GM18907 (cell line): ENCODE results near the gene NAALADL1.
"Not testable (repeated sequence)": the region's sequence is repeated elsewhere in the genome, so short reads cannot be mapped to it uniquely, and the experiment has no call there.

Source experiments
- ATAC-seq: cut with Tn5 transposase; IDR thresholded peaks from one replicate; pipeline ENCODE4 v1.9.1; 2021; ENCODE audit warnings: mild to moderate bottlenecking, moderate library complexity; ENCODE audit not compliant: unreplicated experiment

Gene NAALADL1

GRCh38 chr11:65016705-65017104 is 41.6 kb downstream of the NAALADL1 start:
- no peak for ATAC-seq

DNA sequence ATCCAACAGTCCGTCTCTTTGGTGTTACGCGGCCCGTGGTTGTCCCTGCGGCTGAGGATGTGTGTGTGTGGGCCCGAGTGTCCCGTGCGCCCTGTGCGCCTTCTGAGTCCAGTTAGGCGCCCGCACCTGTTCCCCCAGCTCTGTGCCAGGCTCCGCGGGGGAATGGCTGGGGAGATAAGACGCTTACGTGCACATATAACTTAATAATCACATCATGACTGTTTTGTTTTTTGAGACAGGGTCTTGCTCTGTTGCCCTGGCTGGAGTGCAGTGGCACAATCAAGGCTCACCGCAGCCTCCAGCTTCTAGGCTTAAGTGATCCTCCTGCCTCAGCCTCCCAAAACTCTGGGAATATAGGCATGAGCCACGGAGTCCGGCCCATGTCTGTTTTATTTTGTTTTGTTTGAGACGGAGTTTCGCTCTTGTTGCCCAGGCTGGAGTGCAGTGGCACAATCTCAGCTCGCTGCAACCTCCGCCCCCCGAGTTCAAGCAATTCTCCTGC is 43.6 kb downstream of the NAALADL1 start:
- ATAC-seq, result peak; percentile 4

DNA sequence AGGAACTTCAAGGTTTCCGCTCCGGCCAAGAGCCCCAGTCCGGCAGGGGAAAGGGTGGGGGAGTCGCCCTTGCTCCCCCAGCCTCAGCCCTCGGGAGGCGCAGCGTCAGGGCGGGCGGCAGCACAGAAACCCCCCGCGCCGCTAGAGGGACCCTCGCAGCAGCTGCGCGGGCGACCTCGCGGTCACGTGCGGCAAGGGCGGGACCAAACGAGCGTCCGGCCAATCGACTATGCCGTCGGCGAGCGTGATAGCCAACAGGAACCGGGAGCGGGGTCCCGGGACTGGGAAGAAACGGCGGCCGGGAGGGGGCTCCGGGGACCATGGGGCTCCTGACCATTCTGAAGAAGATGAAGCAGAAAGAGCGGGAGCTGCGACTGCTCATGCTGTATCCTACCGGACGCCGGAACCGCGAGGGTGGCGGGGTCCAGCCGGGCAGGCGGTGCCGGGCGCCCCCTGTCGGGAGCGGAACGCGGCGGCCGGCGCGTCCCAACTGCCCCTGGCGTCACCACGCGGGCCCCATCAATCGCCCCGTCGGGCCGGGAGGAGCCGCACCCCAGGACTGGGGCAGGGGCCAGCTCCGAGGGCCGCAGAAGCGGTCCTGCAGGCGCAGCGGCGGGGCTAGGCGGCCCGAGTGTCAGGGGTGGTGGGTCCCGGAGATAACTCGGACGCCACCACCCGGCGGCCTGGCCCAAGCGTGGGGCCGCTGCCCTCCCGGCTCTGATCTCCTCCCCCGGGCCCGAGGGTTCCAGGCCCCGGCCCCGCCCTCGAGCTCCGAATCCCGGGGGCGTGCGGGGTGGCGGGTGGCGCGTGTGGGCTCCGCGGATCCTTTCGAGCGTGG is 44.2 kb downstream of the NAALADL1 start, which contains the start of gene ARL2:
Gene ARL2, plus strand, starts transcription at position 273 of the 838 bp plus-strand sequence. Its CDS starts 48 bp downstream, at position 321.
- peak; percentile 87 for ATAC-seq

DNA sequence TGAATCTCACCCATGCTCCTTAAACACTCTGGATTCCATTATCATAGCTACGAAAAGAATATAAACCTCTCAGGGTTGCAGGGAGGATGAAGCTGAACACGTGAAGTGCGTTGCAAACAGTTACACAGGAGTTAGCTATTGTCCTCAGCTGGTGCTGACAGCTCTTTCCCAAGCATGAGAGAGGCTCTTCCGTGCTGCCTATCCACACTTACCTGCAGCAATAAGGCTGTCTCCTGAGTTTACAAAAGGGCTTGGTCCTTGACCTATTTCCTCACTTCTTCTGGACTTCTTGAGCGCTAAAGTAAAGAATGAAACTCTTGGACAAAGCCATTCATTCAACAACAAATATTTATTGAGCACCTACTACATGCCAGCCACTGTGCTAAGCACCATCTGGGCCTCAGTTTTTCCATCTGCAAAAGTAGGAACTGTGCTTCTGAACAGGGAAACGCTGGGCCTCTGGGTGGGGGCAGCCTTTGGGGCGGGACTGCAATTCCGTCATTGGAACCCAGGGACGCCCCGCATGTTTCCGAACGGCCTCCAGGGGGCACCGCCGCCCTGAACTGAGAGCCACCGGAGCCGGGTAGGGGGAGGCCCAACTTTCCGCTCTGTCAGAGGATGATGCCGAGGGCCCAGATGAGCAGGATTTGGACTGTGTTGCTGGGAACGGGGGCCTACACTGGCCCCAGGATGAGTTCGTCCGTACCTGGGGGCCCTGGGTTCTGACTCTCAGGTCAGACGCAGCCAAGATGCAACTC is 45.0 kb downstream of the NAALADL1 start:
- ATAC-seq, result peak; percentile 76

DNA sequence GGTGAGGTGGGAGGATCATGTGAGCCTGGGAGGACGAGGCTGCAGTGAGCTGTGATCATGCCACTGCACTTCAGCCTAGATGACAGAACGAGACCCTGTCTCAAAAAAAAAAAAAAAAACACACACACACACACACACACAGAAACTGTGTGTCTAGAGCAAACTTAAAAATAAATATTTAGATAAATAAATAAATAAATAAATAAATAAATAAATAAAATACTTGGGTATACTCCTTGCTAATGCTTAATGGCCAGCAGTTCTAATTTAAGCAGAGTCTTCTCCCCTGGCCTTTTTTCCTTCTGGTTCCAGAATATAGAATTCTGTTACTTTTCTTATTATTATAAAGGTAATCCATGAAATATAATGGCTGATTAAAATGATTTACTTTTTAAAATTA is 49.5 kb downstream of the NAALADL1 start:
- no peak for ATAC-seq

- ATAC-seq, result no peak
Observed at GRCh38 chr11:65008016-65008415, 50.3 kb downstream of the NAALADL1 start.

GRCh38 chr11:65003968-65004367 is 54.4 kb downstream of the NAALADL1 start:
- ATAC-seq, result not testable (repeated sequence)

DNA sequence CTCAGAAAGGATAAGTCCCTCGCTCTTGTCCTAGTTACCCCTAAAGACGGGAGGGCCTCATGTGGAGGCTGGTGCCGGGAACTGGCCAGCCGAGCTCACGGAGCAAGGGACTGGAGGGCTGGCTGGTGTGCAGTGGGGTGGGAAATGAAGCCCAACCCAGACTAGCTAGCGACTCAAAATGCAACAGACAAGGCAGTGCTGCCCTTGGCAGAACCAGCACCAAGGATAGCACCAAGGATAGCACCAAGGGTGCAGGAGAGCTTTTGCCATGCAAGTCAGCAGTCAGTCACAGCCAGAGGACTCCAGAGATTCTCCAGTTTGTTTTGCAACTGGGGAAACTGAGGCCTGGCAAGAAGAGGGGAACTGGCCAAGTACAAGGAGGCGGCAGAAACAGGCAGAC is 55.1 kb downstream of the NAALADL1 start:
- ATAC-seq, result no peak

DNA sequence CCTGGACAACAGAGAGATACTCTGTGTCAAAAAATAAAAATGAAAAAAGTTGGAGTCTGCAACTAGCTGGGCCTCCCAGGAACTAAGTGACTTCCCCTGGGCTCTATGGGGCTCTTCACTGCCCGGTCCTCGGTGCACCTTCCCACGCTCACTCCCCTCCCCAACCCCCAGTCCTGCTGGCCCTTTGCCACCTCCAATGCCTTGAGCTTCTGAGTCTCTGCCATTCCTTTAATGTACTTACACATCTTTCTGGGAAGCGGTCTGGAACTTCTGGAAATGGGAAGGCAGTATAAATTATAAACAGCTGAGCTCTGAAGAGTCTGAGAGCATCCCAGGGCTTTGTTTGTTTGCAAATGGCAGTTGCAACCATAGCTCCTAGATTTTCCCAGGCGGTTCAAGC is 55.6 kb downstream of the NAALADL1 start:
- no peak for ATAC-seq

DNA sequence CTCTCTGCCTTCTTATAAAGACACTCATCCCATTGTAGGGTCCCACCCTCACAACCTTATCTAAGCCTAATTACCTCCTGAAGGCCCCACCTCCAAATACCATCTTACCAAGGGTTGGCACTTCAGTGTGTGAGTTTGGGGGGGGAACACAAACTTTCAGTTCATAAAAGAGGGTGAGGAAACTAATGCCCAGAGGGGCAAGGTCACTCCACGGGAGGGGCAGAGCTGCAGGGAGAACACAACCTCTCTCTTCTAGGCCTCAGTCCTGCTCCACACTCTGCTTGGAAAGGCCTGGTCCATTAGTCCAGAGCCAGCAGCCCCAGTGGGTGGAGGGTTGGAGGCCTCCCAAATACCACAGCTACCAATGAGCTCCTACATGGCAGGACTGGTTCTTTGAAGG is 58.9 kb downstream of the NAALADL1 start:
- no peak for ATAC-seq

GRCh38 chr11:64998690-64999431 is 59.5 kb downstream of the NAALADL1 start:
- ATAC-seq, result no peak

GRCh38 chr11:64998141-64998540 is 60.2 kb downstream of the NAALADL1 start:
- ATAC-seq, result no peak

GRCh38 chr11:64996710-64997380 is 61.5 kb downstream of the NAALADL1 start, which contains the start of gene BATF2:
BATF2 (minus strand) TSS chr11:64996971; CDS start chr11:64996914, 57 bp downstream.
- ATAC-seq, result no peak

DNA sequence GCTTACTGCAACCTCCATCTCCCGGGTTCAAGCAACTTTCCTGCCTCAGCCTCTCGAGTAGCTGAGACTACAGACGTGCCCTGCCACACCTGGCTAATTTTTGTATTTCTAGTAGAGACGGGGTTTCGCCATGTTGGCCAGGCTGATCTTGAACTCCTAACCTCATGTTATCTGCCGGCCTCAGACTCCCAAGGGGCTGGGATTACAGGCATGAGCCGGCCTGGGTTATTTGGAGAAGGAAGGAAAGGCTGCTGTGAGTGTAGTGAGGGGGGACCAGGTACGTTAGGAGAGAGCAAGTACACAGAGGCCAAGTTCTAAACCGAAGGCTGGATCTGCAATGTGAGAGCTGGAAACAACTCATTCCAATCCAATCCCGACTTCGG is 62.0 kb downstream of the NAALADL1 start:
- no peak for ATAC-seq
